ENCODE data around the gene EPN2.

The EPN2 gene

DNA sequence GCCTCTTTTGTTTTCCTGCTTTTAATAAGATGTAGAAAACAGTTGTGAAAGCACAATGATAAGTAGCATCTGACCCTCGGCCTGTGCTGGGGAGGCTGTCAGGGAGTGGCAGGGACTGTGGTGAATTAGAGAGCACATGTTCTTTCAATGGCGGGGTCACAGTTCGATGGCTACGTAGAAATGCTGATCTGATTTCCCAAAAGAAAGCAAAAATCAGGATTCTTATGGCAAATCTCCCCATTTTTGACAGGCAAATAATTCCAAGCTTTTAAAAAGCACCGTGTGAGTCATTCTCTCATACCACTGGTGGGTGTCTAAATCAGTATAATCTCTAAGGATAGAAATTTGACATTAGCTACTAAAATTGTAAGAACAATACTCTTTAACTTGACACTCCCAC, 137.0 kb downstream of the EPN2 start:
- H3K36me3 ChIP-seq (ENCODE audit: insufficient read depth, low read length): peaks cover under 1% of the 10 kb centered on the region
- H3K4me3 ChIP-seq (ENCODE audit: low read length): no peak overlapping the region
- H2AFZ ChIP-seq (ENCODE audit: low read depth, low read length): no peak overlapping the region
- H3K9me3 ChIP-seq (ENCODE audit: low read length): no peaks in the 10 kb centered on the region
- peaks cover 12% of the 10 kb centered on the region for H3K4me1 ChIP-seq (ENCODE audit: insufficient read depth, low read length)
- H3K27me3 ChIP-seq (ENCODE audit: insufficient read depth, low read length): no peaks in the 10 kb centered on the region

DNA sequence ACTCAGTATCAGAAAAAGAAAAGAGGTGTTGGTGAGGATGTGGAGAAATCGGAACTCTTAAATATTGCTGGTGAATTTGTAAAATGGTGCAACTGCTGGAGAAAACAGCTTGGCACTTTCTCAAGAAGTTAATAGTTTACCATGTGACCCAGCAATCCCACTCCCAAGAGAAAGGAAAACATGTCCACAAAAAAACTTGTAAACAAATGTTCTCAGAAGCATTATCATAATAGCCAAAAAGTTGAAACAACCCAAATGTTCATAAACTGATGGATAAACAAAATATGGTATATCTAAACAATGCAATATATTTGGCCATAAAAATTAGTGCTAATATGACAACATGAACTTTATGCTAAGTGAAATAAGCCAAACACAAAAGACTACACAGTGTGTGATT, 138.6 kb downstream of the EPN2 start:
- peaks cover 17% of the 10 kb centered on the region for H3K36me3 ChIP-seq (ENCODE audit: insufficient read depth, low read length)
- peaks cover 19% of the 10 kb centered on the region for H3K4me1 ChIP-seq (ENCODE audit: insufficient read depth, low read length)
- no peak overlapping the region for H2AFZ ChIP-seq (ENCODE audit: low read depth, low read length)
- H3K9me3 ChIP-seq (ENCODE audit: low read length): no peaks in the 10 kb centered on the region
- no peaks in the 10 kb centered on the region for H3K27me3 ChIP-seq (ENCODE audit: insufficient read depth, low read length)
- no peak overlapping the region for H3K4me3 ChIP-seq (ENCODE audit: low read length)

DNA sequence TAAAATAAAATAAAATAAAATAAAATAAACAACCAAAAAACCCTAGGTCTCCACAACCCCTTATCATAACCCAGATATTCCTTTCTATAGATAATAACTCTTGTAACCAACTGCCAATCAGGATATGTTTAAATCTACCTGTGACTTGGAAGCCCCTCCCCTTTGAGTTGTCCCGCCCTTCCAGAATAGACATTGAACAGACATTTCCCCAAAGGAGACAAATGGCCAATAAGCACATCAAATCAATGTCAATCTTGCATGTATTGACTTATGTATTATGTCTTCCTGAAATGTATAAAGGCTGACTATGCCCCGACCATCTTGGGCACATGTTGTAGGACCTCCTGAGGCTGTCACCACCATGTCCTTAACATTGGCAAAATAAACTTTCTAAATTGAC, 139.6 kb downstream of the EPN2 start:
- no peaks in the 10 kb centered on the region for H3K9me3 ChIP-seq (ENCODE audit: low read length)
- peak overlapping the region; percentile 72 for H3K4me3 ChIP-seq (ENCODE audit: low read length)

DNA sequence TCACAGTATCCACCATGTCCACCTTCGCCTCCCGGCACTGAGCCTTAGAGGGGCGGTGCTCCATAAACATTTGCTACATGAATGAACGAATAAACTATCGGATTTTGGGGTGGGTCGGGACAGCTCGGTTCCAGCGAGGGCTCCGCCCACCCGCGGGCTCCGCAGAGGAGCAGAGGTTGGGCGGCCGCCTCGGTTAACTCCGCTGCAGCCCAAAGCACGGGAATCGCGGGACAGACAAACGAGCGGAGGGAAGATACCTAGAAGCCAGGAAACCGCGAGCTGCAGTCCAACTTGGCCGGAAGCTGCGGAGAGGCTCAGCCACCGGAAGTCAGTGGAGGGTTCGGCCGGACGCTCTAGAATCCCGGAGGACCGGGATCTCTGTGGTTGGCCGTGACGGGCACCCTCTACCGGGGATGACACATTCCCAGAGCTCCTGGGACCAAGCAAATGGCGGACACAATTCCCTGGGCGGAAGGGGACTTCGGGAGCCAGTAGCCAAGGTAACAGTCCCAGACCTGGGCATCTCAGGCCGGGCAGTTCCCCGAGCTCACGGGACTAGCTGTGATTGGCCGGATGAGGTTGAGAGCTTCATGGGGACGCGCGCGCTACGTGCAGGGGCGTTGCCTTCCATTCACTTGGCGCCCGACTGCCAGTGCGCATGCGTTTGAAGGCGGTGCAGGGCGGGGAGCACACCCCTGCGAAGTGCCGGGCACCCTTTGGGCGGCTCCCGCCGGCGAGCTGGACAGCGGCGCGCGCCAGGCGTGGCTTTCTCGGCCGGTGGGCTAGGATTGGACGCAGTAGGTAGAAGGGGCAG, 140.6 kb downstream of the EPN2 start:
- no peaks in the 10 kb centered on the region for H3K9me3 ChIP-seq (ENCODE audit: low read length)
- H2AFZ ChIP-seq (ENCODE audit: low read depth, low read length): peak overlapping the region; percentile 55
- no peaks in the 10 kb centered on the region for H3K27me3 ChIP-seq (ENCODE audit: insufficient read depth, low read length)
- peaks cover 19% of the 10 kb centered on the region for H3K4me1 ChIP-seq (ENCODE audit: insufficient read depth, low read length)
- peaks cover 35% of the 10 kb centered on the region for H3K36me3 ChIP-seq (ENCODE audit: insufficient read depth, low read length)
- H3K4me3 ChIP-seq (ENCODE audit: low read length): peak overlapping the region; percentile 72

More for the DNA sequence above, 139.6 kb downstream of the EPN2 start:
- Histone ChIP-seq H3K36me3 (ENCODE audit: insufficient read depth, low read length) (peaks cover 28% of the 10 kb centered on the region), H3K4me1 (ENCODE audit: insufficient read depth, low read length) (peaks cover 19% of the 10 kb centered on the region), H2AFZ (ENCODE audit: low read depth, low read length) (peak overlapping the region; percentile 55), H3K27me3 (ENCODE audit: insufficient read depth, low read length) (no peaks in the 10 kb centered on the region)

DNA sequence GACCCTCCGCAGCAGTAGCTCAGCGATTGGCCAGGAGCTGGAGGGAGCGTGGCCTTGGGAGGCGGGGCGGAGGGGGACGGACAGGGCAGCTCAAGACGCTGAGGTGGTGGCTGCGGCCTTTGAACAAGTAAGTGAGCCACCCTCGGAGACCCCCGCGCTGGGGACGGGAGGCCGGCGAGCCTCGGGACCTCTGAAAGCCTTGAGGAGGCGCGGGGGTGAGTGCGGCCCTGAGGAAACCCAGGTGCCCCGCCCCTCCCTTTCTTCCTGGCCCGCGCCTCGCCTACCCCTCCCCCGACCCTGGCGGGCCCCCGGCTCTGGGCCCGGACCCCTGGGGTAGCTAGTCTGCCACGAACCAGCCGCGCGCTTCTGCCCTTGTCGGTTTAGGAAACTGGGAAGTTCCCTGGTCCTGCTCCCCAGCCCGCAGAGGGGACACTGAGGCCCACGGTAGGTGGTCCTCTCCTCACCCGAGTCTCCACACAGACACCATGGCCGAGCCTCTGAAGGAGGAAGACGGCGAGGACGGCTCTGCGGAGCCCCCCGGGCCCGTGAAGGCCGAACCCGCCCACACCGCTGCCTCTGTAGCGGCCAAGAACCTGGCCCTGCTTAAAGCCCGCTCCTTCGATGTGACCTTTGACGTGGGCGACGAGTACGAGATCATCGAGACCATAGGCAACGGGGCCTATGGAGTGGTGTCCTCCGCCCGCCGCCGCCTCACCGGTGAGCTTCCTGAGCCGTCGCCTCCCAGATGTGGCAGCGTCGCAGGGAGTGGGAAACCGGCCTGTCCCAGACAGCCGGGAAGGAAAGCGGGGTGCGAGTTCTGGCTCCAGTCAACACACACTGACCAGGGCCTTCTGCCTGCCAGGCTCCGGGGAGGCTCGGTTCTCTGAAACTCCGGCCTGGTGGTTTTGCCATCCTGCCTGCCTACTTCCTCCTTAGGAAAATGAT, 141.5 kb downstream of the EPN2 start, which contains the start of gene MAPK7:
MAPK7 (plus strand) TSS at position 83 of the 945 bp plus-strand sequence; CDS start at position 486, 403 bp downstream.
- Histone ChIP-seq H2AFZ (ENCODE audit: low read depth, low read length) (peak within 1 kb of the TSS; percentile 55), H3K9me3 (ENCODE audit: low read length) (no peaks in the 10 kb centered on the region), H3K36me3 (ENCODE audit: insufficient read depth, low read length) (peaks cover 43% of the 10 kb centered on the region), H3K4me1 (ENCODE audit: insufficient read depth, low read length) (peaks cover 19% of the 10 kb centered on the region), H3K4me3 (ENCODE audit: low read length) (peak within 1 kb of the TSS; percentile 72), H3K27me3 (ENCODE audit: insufficient read depth, low read length) (no peaks in the 10 kb centered on the region)

DNA sequence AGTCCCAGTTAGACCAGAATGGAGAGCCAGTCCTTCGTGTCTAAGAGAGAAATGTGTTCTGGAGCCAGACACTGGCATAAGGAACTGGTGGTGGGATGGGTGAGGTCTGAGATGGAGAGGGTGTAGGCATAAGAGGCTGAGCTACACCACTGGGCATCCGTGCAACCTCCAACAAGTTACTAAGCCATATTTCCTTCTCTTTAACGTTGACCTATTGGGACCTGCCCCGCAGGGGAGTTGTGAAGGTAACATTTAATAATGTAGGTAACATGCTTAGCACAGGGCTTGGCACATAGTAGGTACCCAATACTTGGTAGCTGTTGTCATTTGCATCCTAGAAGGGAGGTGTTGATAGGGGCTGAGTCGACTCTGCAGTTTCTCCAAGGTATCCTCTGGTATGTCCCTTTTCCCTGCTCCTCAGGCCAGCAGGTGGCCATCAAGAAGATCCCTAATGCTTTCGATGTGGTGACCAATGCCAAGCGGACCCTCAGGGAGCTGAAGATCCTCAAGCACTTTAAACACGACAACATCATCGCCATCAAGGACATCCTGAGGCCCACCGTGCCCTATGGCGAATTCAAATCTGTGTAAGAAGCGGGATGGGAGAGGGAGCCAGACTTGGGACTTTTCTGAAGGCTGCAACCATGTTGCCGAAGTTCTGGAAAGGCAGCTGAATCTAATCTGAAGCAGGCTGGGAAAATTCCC, 142.3 kb downstream of the EPN2 start:
- Histone ChIP-seq H3K4me1 (ENCODE audit: insufficient read depth, low read length) (peaks cover 16% of the 10 kb centered on the region), H3K27me3 (ENCODE audit: insufficient read depth, low read length) (no peaks in the 10 kb centered on the region), H3K36me3 (ENCODE audit: insufficient read depth, low read length) (peaks cover 51% of the 10 kb centered on the region), H3K4me3 (ENCODE audit: low read length) (peak overlapping the region; percentile 72), H3K9me3 (ENCODE audit: low read length) (no peaks in the 10 kb centered on the region), H2AFZ (ENCODE audit: low read depth, low read length) (no peak overlapping the region)

DNA sequence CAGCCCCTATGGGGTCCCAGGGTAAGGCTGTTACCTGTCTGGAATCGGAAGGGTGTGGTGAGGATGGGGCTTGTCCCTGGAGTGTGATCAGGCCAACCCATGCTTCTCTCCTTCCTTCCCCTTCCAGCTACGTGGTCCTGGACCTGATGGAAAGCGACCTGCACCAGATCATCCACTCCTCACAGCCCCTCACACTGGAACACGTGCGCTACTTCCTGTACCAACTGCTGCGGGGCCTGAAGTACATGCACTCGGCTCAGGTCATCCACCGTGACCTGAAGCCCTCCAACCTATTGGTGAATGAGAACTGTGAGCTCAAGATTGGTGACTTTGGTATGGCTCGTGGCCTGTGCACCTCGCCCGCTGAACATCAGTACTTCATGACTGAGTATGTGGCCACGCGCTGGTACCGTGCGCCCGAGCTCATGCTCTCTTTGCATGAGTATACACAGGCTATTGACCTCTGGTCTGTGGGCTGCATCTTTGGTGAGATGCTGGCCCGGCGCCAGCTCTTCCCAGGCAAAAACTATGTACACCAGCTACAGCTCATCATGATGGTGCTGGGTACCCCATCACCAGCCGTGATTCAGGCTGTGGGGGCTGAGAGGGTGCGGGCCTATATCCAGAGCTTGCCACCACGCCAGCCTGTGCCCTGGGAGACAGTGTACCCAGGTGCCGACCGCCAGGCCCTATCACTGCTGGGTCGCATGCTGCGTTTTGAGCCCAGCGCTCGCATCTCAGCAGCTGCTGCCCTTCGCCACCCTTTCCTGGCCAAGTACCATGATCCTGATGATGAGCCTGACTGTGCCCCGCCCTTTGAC, 143.5 kb downstream of the EPN2 start:
- H3K4me1 ChIP-seq (ENCODE audit: insufficient read depth, low read length): peaks cover 16% of the 10 kb centered on the region
- H3K4me3 ChIP-seq (ENCODE audit: low read length): no peak overlapping the region
- H2AFZ ChIP-seq (ENCODE audit: low read depth, low read length): no peak overlapping the region
- no peaks in the 10 kb centered on the region for H3K27me3 ChIP-seq (ENCODE audit: insufficient read depth, low read length)
- H3K9me3 ChIP-seq (ENCODE audit: low read length): no peaks in the 10 kb centered on the region
- peaks cover 59% of the 10 kb centered on the region for H3K36me3 ChIP-seq (ENCODE audit: insufficient read depth, low read length)

DNA sequence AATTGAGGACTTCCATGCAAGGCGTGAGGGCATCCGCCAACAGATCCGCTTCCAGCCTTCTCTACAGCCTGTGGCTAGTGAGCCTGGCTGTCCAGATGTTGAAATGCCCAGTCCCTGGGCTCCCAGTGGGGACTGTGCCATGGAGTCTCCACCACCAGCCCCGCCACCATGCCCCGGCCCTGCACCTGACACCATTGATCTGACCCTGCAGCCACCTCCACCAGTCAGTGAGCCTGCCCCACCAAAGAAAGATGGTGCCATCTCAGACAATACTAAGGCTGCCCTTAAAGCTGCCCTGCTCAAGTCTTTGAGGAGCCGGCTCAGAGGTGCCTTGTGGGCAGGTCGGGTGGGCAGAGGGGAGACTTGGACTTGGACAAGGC, 144.2 kb downstream of the EPN2 start:
- Histone ChIP-seq H3K27me3 (ENCODE audit: insufficient read depth, low read length) (no peaks in the 10 kb centered on the region), H2AFZ (ENCODE audit: low read depth, low read length) (no peak overlapping the region), H3K4me1 (ENCODE audit: insufficient read depth, low read length) (peaks cover 19% of the 10 kb centered on the region), H3K36me3 (ENCODE audit: insufficient read depth, low read length) (peaks cover 59% of the 10 kb centered on the region), H3K9me3 (ENCODE audit: low read length) (no peaks in the 10 kb centered on the region), H3K4me3 (ENCODE audit: low read length) (no peak overlapping the region)

DNA sequence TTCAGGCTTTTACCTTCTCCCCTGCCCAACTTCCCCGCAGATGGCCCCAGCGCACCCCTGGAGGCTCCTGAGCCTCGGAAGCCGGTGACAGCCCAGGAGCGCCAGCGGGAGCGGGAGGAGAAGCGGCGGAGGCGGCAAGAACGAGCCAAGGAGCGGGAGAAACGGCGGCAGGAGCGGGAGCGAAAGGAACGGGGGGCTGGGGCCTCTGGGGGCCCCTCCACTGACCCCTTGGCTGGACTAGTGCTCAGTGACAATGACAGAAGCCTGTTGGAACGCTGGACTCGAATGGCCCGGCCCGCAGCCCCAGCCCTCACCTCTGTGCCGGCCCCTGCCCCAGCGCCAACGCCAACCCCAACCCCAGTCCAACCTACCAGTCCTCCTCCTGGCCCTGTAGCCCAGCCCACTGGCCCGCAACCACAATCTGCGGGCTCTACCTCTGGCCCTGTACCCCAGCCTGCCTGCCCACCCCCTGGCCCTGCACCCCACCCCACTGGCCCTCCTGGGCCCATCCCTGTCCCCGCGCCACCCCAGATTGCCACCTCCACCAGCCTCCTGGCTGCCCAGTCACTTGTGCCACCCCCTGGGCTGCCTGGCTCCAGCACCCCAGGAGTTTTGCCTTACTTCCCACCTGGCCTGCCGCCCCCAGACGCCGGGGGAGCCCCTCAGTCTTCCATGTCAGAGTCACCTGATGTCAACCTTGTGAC, 144.7 kb downstream of the EPN2 start:
- Histone ChIP-seq H3K27me3 (ENCODE audit: insufficient read depth, low read length) (no peaks in the 10 kb centered on the region), H3K9me3 (ENCODE audit: low read length) (no peaks in the 10 kb centered on the region), H3K4me1 (ENCODE audit: insufficient read depth, low read length) (peaks cover 23% of the 10 kb centered on the region), H2AFZ (ENCODE audit: low read depth, low read length) (no peak overlapping the region), H3K4me3 (ENCODE audit: low read length) (no peak overlapping the region), H3K36me3 (ENCODE audit: insufficient read depth, low read length) (peaks cover 59% of the 10 kb centered on the region)

DNA sequence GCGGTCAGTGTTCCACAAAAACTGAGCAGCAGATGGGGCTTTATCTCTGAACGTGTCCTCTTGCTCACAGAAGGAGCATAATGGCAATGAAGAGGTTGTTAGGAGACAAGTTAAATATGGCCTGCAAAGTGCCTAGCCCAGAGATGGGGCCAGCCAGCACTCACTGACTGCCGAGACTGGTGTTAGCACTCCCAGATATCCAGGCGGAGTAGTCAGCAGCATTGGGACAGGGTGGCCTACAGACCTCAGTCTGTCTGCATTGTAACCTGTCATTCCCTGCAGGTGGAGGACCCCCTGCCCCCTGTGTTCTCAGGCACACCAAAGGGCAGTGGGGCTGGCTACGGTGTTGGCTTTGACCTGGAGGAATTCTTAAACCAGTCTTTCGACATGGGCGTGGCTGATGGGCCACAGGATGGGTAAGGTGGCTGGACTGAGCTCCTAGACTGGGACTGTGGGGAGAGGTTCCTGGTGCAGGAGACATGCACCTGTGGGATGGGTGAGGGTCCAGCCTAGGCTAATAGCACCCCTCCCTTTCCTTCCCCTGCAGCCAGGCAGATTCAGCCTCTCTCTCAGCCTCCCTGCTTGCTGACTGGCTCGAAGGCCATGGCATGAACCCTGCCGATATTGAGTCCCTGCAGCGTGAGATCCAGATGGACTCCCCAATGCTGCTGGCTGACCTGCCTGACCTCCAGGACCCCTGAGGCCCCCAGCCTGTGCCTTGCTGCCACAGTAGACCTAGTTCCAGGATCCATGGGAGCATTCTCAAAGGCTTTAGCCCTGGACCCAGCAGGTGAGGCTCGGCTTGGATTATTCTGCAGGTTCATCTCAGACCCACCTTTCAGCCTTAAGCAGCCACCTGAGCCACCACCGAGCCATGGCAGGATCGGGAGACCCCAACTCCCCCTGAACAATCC, 145.6 kb downstream of the EPN2 start:
- Histone ChIP-seq H2AFZ (ENCODE audit: low read depth, low read length) (no peak overlapping the region), H3K36me3 (ENCODE audit: insufficient read depth, low read length) (peaks cover 59% of the 10 kb centered on the region), H3K4me3 (ENCODE audit: low read length) (no peak overlapping the region), H3K9me3 (ENCODE audit: low read length) (no peaks in the 10 kb centered on the region), H3K27me3 (ENCODE audit: insufficient read depth, low read length) (no peaks in the 10 kb centered on the region), H3K4me1 (ENCODE audit: insufficient read depth, low read length) (peaks cover 25% of the 10 kb centered on the region)

Data from neuron (in vitro differentiated cells).